ENCODE data around the gene DPEP3.

- TF ChIP-seq POLR2A (IDR thresholded peaks at IDR 0.05; ENCODE audit: low read depth): no peak
- TF ChIP-seq CTCF (IDR thresholded peaks at IDR 0.05): no peak
Observed at GRCh38 chr16:67951485-67951884, 28.8 kb downstream of the DPEP3 start.

Measured in esophagus muscularis mucosa (tissue), 3 donors.